Measurements from ENCODE around the gene PSMA1.
A peak's percentile ranks its signal among the peaks of the same experiment; 100 is the strongest.

DNA sequence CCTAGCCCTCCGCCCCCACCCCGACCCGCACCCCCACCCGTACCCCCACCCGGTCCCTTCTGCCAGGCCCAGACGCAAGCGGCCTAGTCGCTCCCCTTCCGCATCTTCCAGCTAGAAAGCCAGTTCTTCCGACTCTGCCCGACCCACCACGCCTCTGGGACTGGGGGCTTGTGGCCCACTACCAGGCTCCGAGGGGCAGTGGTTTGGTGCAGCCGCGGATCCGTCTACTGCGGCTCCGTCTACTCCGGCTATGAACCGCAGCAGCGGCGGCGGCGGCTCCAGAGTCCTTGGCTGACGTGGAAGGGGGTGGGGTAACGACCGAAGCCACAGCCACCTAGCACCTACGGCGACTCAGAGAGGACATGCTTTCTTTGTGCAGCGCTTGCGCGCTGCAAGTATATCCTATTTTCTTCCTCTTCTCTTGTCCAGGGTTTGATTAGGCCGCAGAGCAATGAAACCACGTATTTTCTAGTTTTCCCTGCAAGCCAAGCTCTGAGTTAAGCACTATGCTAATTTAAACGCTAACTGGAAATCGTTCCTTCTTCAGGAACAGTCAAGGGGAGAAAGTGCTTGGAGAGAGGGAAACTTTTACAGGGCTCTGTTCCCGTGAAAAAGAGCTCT lies 20.5 kb downstream of the PSMA1 start, which contains the start of gene COPB1:
- peak in 3 of 4 donors; percentile 72 to 91 (median 88) for TF ChIP-seq POLR2A (IDR thresholded peaks at IDR 0.05)
- TF ChIP-seq, protein P1, sequence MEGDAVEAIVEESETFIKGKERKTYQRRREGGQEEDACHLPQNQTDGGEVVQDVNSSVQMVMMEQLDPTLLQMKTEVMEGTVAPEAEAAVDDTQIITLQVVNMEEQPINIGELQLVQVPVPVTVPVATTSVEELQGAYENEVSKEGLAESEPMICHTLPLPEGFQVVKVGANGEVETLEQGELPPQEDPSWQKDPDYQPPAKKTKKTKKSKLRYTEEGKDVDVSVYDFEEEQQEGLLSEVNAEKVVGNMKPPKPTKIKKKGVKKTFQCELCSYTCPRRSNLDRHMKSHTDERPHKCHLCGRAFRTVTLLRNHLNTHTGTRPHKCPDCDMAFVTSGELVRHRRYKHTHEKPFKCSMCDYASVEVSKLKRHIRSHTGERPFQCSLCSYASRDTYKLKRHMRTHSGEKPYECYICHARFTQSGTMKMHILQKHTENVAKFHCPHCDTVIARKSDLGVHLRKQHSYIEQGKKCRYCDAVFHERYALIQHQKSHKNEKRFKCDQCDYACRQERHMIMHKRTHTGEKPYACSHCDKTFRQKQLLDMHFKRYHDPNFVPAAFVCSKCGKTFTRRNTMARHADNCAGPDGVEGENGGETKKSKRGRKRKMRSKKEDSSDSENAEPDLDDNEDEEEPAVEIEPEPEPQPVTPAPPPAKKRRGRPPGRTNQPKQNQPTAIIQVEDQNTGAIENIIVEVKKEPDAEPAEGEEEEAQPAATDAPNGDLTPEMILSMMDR (IDR thresholded peaks at IDR 0.05): peak in 1 of 6 experiments; percentile 13
